CD14-positive monocyte (primary cell): ENCODE results near the gene CYP2C8. TPM values are rescaled to one million over a fixed set of nuclear protein-coding genes. Genes with fewer than 3 reads are reported as not detected.
"Not testable (repeated sequence)": the region's sequence is repeated elsewhere in the genome, so short reads cannot be mapped to it uniquely, and the experiment has no call there.

ENCODE experiments used
- DNase-seq, 3 donors: peaks; one replicate each; pipeline ENCODE4 v3.0.0-alpha.2; 2011 to 2022
- H2AFZ ChIP-seq: 2 replicates; pipeline ENCODE4 v1.6.0; 2012; ENCODE audit warnings: mild to moderate bottlenecking, low read depth, low read length, inconsistent platforms; ENCODE audit not compliant: insufficient read depth, poor library complexity, severe bottlenecking
- H3K27ac ChIP-seq, 2 donors: 1 replicate in 1 of 2; 2 replicates in 1 of 2; pipeline ENCODE4 v1.5.1; 2012 to 2013; ENCODE audit warnings: low read length in 2 of 2, control low read depth in 1 of 2, inconsistent platforms in 1 of 2, low read depth in 1 of 2, mild to moderate bottlenecking in 1 of 2
- H3K27me3 ChIP-seq, 2 donors: one replicate each; pipeline versions ENCODE4 v1.6.0 to v1.6.1; 2011 to 2013; ENCODE audit warnings: low read length in 2 of 2; ENCODE audit not compliant: control insufficient read depth in 2 of 2, insufficient read depth in 2 of 2
- H3K36me3 ChIP-seq, 2 donors: replicated peaks in 1 of 2; 1 replicate in 1 of 2; 2 replicates in 1 of 2; pipeline versions ENCODE4 v1.5.1 to v1.6.1; 2012 to 2013; ENCODE audit warnings: low read length in 2 of 2, control low read depth in 1 of 2, inconsistent platforms in 1 of 2, mild to moderate bottlenecking in 1 of 2; ENCODE audit not compliant: insufficient read depth in 2 of 2, control insufficient read depth in 1 of 2
- H3K4me1 ChIP-seq, 2 donors: 1 replicate in 1 of 2; 2 replicates in 1 of 2; pipeline versions ENCODE4 v1.5.1 to v1.6.1; 2012 to 2013; ENCODE audit warnings: low read length in 2 of 2, control low read depth in 1 of 2, inconsistent platforms in 1 of 2, mild to moderate bottlenecking in 1 of 2, moderate library complexity in 1 of 2; ENCODE audit not compliant: insufficient read depth in 2 of 2, control insufficient read depth in 1 of 2
- H3K4me2 ChIP-seq: replicated peaks from 2 replicates; pipeline ENCODE3; 2012; ENCODE audit warnings: low read length, moderate library complexity, mild to moderate bottlenecking; ENCODE audit not compliant: poor library complexity, severe bottlenecking; ENCODE audit errors: extremely low read depth
- H3K4me3 ChIP-seq, 3 experiments: fragments of 200-600 bp in 1 of 3; sonication (generic) in 1 of 3; replicated peaks in 1 of 3; 1 replicate in 2 of 3; 2 replicates in 1 of 3; pipeline ENCODE4 v1.5.1; 2011 to 2013; ENCODE audit warnings: low read length in 3 of 3, mild to moderate bottlenecking in 3 of 3, control low read depth in 2 of 3, low read depth in 2 of 3, inconsistent platforms in 1 of 3, moderate library complexity in 1 of 3
- H3K79me2 ChIP-seq: 2 replicates; pipeline ENCODE4 v1.6.0; 2012; ENCODE audit warnings: mild to moderate bottlenecking, control low read depth, inconsistent platforms, low read length, moderate library complexity; ENCODE audit not compliant: insufficient read depth
- H3K9ac ChIP-seq: 2 replicates; pipeline ENCODE4 v1.6.0; 2017; ENCODE audit warnings: low read length, mild to moderate bottlenecking; ENCODE audit not compliant: insufficient read depth, poor library complexity, severe bottlenecking
- H3K9me3 ChIP-seq, 2 donors: replicated peaks in 1 of 2; 1 replicate in 1 of 2; 2 replicates in 1 of 2; pipeline versions ENCODE4 v1.5.1 to v1.6.1; 2012 to 2013; ENCODE audit warnings: low read length in 2 of 2, control low read depth in 1 of 2; ENCODE audit not compliant: control insufficient read depth in 1 of 2, insufficient read depth in 1 of 2
- H4K20me1 ChIP-seq: 2 replicates; pipeline ENCODE4 v1.6.0; 2012; ENCODE audit warnings: mild to moderate bottlenecking, low read length, control low read depth, moderate library complexity; ENCODE audit not compliant: insufficient read depth
- H3K27ac Mint-ChIP-seq, 7 donors: one replicate each; pipeline ENCODE4 v1.8.0; 2020; ENCODE audit warnings: mild to moderate bottlenecking in 7 of 7, mixed read lengths in 7 of 7, moderate library complexity in 6 of 7, inconsistent platforms in 2 of 7
- H3K27me3 Mint-ChIP-seq, 3 donors: one replicate each; pipeline ENCODE4 v1.8.0; 2021 to 2022; ENCODE audit warnings: low read depth in 3 of 3, mild to moderate bottlenecking in 3 of 3, mixed read lengths in 3 of 3, moderate library complexity in 3 of 3, inconsistent platforms in 1 of 3
- H3K36me3 Mint-ChIP-seq, 2 donors: one replicate each; pipeline ENCODE4 v1.8.0; 2020; ENCODE audit warnings: mixed read lengths in 2 of 2, inconsistent platforms in 1 of 2, mild to moderate bottlenecking in 1 of 2
- H3K4me1 Mint-ChIP-seq: one replicate; pipeline ENCODE4 v1.8.0; 2020; ENCODE audit warnings: mild to moderate bottlenecking, mixed read lengths
- H3K4me3 Mint-ChIP-seq, 2 donors: one replicate each; pipeline ENCODE4 v1.8.0; 2020; ENCODE audit warnings: mild to moderate bottlenecking in 2 of 2, mixed read lengths in 2 of 2, moderate library complexity in 1 of 2
- H3K9me3 Mint-ChIP-seq, 7 donors: one replicate each; pipeline ENCODE4 v1.8.0; 2020 to 2022; ENCODE audit warnings: mixed read lengths in 7 of 7, mild to moderate bottlenecking in 6 of 7, moderate library complexity in 6 of 7, inconsistent platforms in 2 of 7
- WGBS: methylation state at CpG from one replicate; pipeline ENCODE4 v1.1.5; 2013; ENCODE audit warnings: missing lambda C conversion rate; ENCODE audit not compliant: insufficient coverage; 5-methylcytosine and 5-hydroxymethylcytosine counted together
- intact Hi-C, 2 donors: fragments of 100-400 bp; cut with micrococcal nuclease; formaldehyde crosslinking; loops; one replicate each; pipeline versions ENCODE4 v1.15.0 to v1.15.1; 2023
- polyA minus RNA-seq: library from RNA; depleted of rRNA, polyadenylated mRNA; stranded (reverse); fragments of >200 nt; gene quantifications from 2 replicates; pipeline ENCODE4 v1.2.3, GENCODE V29; 2012
- polyA plus RNA-seq, 3 donors: library from polyadenylated mRNA; depleted of rRNA in 1 of 3; unstranded in 2 of 3; stranded (reverse) in 1 of 3; fragments of 300-500 nt in 2 of 3; fragments of >200 nt in 1 of 3; fragmentation: Illumina TruSeq in 2 of 3; gene quantifications; 1 replicate in 2 of 3; 2 replicates in 1 of 3; pipeline ENCODE4 v1.2.3, GENCODE V29; 2012 to 2021
- total RNA-seq, 12 experiments: library from RNA in 1 of 12; stranded (reverse) in 1 of 12; fragments of 120-200 nt in 1 of 12; gene quantifications; one replicate each; pipeline ENCODE4 v1.2.4 and lab custom pipeline; 2013 to 2026; ENCODE audit warnings: mixed read lengths in 6 of 12, inconsistent platforms in 1 of 12
- TF ChIP-seq, protein P1 (sequence below): fragments of 200-600 bp; IDR thresholded peaks from one replicate; pipeline ENCODE4 v1.8.0; 2022; ENCODE audit warnings: antibody characterized with exemption, mild to moderate bottlenecking

The CYP2C8 gene
- 0.04 TPM for total RNA-seq (2013)
- polyA plus RNA-seq (not detected), polyA minus RNA-seq (not detected in 2 replicates), total RNA-seq (lab: John Stamatoyannopoulos, UW) (0 to 1.1 (median 0) reads per million in 11 experiments)

DNA sequence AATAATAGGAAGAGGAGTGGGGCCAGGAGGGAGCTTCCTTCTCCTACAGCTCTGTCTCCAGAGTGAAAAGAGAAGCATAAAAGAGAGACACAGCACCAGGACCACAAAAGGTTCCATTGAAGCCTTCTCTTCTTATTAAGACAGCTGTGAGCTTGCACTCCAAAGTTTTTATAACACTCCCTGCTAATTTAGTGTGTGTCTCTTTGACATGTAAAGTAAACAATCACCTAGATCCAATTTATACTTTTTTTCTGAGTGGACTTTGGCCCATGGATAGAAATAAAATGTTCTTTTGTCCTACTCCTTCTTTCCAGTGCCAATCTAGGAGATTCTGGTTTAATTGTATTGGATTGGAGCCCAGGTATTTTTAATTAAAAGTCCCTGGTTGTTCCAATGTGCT is at the start of gene CYP2C8:
CYP2C8 (minus strand) TSS at position 212 of the 400 bp plus-strand sequence; CDS start at position 117, 95 bp downstream.
- Histone ChIP-seq H4K20me1 (no peaks in the 10 kb centered on the region), H3K27me3 (no peaks in the 10 kb centered on the region), H2AFZ (no peak within 1 kb of the TSS), H3K4me1 (no peaks in the 10 kb centered on the region), H3K27ac (no peak within 1 kb of the TSS), H3K4me2 (no peak within 1 kb of the TSS), H3K4me3 (no peak within 1 kb of the TSS), H3K36me3 (no peaks in the 10 kb centered on the region), H3K9me3 (peaks cover 0 to under 1% of the 10 kb centered on the region in 2 donors), H3K79me2 (no peaks in the 10 kb centered on the region), H3K9ac (no peak within 1 kb of the TSS)
- Mint-ChIP-seq H3K4me1 (no peaks in the 10 kb centered on the region), H3K27ac (no peak within 1 kb of the TSS), H3K27me3 (no peaks in the 10 kb centered on the region), H3K9me3 (peaks cover 0 to 5% (median 2%) of the 10 kb centered on the region in 7 donors), H3K4me3 (no peak within 1 kb of the TSS), H3K36me3 (no peaks in the 10 kb centered on the region)
- TF ChIP-seq, protein P1, sequence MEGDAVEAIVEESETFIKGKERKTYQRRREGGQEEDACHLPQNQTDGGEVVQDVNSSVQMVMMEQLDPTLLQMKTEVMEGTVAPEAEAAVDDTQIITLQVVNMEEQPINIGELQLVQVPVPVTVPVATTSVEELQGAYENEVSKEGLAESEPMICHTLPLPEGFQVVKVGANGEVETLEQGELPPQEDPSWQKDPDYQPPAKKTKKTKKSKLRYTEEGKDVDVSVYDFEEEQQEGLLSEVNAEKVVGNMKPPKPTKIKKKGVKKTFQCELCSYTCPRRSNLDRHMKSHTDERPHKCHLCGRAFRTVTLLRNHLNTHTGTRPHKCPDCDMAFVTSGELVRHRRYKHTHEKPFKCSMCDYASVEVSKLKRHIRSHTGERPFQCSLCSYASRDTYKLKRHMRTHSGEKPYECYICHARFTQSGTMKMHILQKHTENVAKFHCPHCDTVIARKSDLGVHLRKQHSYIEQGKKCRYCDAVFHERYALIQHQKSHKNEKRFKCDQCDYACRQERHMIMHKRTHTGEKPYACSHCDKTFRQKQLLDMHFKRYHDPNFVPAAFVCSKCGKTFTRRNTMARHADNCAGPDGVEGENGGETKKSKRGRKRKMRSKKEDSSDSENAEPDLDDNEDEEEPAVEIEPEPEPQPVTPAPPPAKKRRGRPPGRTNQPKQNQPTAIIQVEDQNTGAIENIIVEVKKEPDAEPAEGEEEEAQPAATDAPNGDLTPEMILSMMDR, result no peak
- DNase-seq, result no peak
- intact Hi-C loops, result no loop called here

DNA sequence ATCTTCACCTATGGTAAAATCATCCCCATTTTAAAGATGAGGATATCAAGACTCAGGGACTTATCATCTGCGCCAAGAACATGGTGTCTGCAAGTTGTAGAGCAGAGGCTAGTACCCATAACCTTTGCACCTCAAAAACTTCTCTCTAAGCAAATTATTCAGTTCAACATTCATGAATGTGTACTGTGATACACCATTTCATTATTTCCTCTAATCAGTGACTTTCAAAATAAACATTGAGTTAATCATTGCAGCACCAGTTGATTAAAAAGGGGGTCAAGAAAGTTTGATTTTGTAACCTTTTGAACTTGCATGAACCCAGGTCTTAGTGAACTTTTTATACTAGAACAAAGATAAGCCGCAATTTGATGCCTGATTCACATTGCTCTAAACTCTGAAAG is 47.6 kb upstream of the CYP2C8 start:
- Histone ChIP-seq H3K9ac (no peak overlapping the region), H3K36me3 (no peaks in the 10 kb centered on the region), H3K4me1 (no peaks in the 10 kb centered on the region), H3K27me3 (no peaks in the 10 kb centered on the region), H2AFZ (no peak overlapping the region), H3K4me3 (no peak overlapping the region), H4K20me1 (no peaks in the 10 kb centered on the region), H3K27ac (no peak overlapping the region), H3K4me2 (no peak overlapping the region), H3K9me3 (no peaks in the 10 kb centered on the region), H3K79me2 (no peaks in the 10 kb centered on the region)
- DNase-seq, result no peak
- TF ChIP-seq, protein P1, result no peak
- Mint-ChIP-seq H3K9me3 (peaks cover 4 to 28% (median 11%) of the 10 kb centered on the region in 7 donors), H3K36me3 (no peaks in the 10 kb centered on the region), H3K4me1 (no peaks in the 10 kb centered on the region), H3K4me3 (no peak overlapping the region), H3K27ac (no peak overlapping the region), H3K27me3 (peaks cover 0 to 1% (median 0%) of the 10 kb centered on the region in 3 donors)
- no CpG with 5 or more reads among the region's 2 CpGs for WGBS
- intact Hi-C loops, result no loop called here

DNA sequence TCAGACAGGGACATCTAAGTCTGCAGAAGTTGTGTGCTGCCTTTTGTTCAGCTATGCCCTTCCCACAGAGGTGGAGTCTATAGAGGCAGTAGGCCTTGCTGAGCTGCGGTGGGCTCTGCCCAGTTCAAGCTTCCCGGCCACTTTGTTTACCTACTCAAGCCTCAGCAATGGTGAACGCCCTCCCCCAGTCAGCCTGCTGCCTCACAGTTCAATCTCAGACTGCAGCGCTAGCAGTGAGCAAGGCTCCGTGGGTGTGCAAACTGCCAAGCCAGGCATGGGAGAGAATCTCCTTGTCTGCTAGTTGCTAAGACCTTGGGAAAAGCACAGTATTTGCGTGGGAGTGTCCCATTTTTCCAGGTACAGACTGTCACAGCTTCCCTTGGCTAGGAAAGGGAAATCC is 41.5 kb upstream of the CYP2C8 start:
- H3K27ac ChIP-seq, H2AFZ ChIP-seq, H4K20me1 ChIP-seq, H3K27ac Mint-ChIP-seq, intact Hi-C loops, H3K9me3 ChIP-seq, H3K36me3 Mint-ChIP-seq, H3K4me2 ChIP-seq, H3K79me2 ChIP-seq, H3K4me1 ChIP-seq, H3K36me3 ChIP-seq, H3K4me1 Mint-ChIP-seq, H3K4me3 Mint-ChIP-seq, H3K9ac ChIP-seq, H3K4me3 ChIP-seq, DNase-seq, H3K27me3 Mint-ChIP-seq, H3K27me3 ChIP-seq: not testable (repeated sequence)
- peaks cover 0 to 29% (median 5%) of the 10 kb centered on the region in 7 donors for H3K9me3 Mint-ChIP-seq
- WGBS, result 100% methylated on average over 2 of the region's 6 CpGs
